ENCODE data around the gene SLC4A4. TPM values are rescaled to one million over a fixed set of nuclear protein-coding genes. Genes with fewer than 3 reads are reported as not detected.

The SLC4A4 gene
- total RNA-seq, 1 experiment from 2014 or later = not detected

- DNase-seq (ENCODE audit: low spot score) = no peak
Observed at GRCh38 chr4:71595576-71596108, 256.8 kb downstream of the SLC4A4 start.

DNA sequence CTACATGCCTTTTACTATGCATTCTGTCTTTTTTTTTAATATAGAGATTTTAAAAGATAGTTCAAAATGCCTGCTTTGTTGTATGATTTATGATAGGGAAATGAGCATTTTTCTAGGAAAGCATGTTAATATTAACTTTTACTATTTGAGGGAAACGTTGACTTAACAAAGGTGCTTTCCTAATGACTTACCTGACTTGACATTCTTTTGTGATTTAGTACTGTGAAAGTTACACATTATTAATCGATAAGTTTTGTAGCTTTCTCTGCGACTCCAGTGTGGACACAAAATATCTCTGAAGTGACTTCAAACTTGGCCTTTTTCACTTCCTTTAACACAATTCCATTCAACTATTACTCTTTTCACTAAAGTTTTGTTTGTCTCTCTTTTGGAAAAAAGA lies 260.8 kb downstream of the SLC4A4 start:
- DNase-seq (ENCODE audit: low spot score) = no peak

DNA sequence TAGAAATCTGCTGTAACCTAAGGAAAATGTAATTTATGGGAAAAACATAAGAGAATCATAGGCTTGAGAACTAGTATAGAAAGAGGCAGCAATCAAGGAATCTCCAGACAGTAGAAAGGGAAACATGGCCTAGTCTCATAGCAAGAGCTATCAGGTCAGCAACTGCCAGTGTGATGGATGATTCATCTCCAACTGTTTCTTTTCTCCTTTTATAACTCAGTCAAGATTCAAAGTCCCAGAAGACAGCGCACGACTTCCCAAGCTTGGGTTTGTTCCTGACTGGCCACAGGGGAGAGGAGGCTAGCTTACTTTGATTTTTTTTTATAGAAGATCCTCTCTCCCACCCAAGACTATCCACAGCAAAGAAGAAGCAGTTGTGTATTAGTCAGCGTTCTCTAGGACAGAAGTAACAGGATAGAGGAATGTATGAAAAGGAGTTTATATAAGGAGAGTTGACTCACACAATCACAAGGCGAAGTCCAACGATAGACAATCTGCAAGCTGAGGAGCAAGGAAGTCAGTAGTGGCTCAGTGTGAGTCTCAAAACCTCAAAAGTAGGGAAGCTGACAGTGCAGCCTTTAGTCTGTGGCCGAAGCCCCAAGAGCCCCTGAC lies 263.6 kb downstream of the SLC4A4 start:
- peak; percentile 3 for DNase-seq (ENCODE audit: low spot score)

- DNase-seq (ENCODE audit: low spot score) = no peak
Observed at GRCh38 chr4:71604785-71605184, 266.0 kb downstream of the SLC4A4 start.

GRCh38 chr4:71607109-71607508 lies 268.3 kb downstream of the SLC4A4 start:
- DNase-seq (ENCODE audit: low spot score) = no peak

DNA sequence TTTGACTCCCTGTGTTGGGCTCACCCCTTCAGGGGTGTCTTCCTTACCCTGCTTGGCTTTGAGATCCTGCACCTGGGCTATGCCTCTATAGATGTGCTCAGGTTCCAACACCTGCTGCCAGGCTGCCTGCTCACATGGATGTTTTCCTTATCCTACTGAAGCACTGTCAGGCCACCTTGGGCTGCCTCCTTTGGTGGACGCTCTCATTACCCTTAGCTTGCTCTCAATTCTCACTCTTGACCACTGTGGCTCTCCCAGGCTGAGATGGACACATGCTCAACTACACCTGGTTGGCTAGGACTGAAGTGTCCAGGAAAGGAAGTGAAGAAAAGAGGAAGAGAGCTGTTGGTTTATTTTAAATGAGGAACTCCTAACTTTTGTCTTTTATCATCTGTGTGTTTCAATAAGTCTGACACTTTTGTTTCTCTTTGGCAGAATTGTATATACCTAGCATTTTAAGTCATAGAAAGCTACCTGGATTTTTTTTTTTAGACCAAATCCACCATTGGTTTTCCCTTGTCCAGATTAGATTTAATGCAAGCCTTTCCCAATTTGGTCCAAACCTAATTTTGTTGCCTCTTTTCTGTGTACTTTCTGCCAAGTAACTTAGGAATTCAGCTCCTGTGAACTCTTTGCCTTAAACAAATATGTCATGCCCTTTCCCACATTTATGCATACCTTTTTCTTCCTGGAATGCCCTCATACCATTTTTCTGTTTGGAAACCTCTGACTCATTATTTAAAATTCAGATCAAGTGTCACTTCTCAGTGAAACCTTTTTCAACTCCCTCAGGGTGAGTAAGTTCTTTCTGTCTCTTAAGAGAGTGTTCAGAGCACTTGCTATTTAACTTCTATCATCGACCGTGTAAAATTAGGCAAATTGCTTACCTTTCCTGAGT lies 269.2 kb downstream of the SLC4A4 start:
- peak; percentile 4 for DNase-seq (ENCODE audit: low spot score)

- DNase-seq (ENCODE audit: low spot score) = no peak
Observed at GRCh38 chr4:71608678-71609071, 269.9 kb downstream of the SLC4A4 start.

DNA sequence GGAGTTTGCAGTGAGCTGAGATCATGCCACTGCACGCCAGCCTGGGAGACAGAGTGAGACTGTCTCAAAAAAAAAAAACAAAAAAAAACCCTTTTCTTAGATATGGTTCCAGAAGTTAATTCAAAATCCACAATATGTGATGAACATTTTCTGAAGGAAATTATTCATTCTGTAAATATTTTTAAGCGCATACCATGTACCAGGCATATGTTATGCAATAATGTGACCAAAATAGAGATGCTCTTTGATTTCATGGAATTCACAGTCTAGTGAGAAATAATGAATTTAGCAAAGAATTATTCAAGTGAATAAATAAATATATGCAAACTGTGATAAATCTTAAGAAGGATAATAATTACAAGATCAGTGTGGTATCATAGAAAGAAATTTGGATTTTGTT lies 270.3 kb downstream of the SLC4A4 start:
- DNase-seq (ENCODE audit: low spot score) = no peak

GRCh38 chr4:71609651-71610050 lies 270.8 kb downstream of the SLC4A4 start:
- no peak for DNase-seq (ENCODE audit: low spot score)

DNA sequence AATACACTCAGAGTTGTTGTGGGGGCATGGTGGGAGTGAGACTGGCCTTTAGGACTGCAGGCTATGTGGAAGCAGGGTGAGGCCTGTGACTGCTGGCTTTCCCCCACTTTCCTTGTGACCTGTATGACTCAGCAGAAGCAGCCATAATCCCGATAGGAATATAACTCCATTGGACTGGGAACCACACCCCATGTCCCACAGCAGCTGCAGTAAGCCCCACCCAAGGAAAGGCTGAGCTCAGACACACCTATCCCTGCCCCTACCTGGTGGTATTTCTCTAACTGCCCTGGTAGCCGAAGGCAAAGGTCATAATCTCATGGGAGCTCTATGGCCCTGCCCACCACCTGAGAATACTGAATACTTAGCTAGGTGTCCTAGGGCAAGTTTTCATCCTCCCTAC lies 275.8 kb downstream of the SLC4A4 start:
- no peak for DNase-seq (ENCODE audit: low spot score)

GRCh38 chr4:71616168-71616811 lies 277.5 kb downstream of the SLC4A4 start:
- DNase-seq (ENCODE audit: low spot score) = no peak

Data from A172 (cell line).